Measurements from ENCODE around the gene ZC2HC1B. TPM values are rescaled to one million over a fixed set of nuclear protein-coding genes. Genes with fewer than 3 reads are reported as not detected.

ZC2HC1B gene
- total RNA-seq, 1 experiment from 2014 or later: not detected

DNA sequence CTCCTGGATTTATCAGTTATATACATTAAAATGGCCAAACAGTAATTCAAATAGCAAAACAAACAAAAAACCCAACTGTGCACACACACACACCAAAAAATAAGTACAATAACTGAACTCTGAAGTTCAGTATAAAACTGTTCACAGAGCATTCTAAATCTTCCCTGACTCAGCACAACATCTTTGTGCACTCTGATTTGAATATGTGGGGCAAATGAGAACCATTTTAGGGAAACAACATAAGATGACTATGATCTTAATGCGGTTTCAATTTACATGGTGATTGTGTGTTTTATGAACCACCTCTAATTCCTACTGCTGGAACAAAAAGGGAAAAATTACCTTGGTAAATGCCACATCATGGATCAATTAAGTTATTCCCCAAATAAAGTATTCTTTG is 102.0 kb downstream of the ZC2HC1B start:
- no peak overlapping the region for H2AFZ ChIP-seq (ENCODE audit: low read depth, low read length, poor library complexity, severe bottlenecking)
- H3K4me3 ChIP-seq (replicated peaks in 1 of 2; ENCODE audit: low read depth in 1 of 2, low read length in 2 of 2): no peak overlapping the region
- no peaks in the 10 kb centered on the region for H3K4me1 ChIP-seq (ENCODE audit: control insufficient read depth in 1 of 2, insufficient read depth in 2 of 2, low read length in 2 of 2)
- no peak overlapping the region for H3K27ac ChIP-seq (ENCODE audit: low read depth, low read length)
- no TSS peak for BruUV-seq (replicated peaks)
- no peak overlapping the region for H3K4me2 ChIP-seq (ENCODE audit: low read length)
- POLR2A ChIA-PET: no interaction called here
- H3K36me3 ChIP-seq (ENCODE audit: control insufficient read depth in 1 of 2, insufficient read depth in 2 of 2, low read length in 2 of 2): no peaks in the 10 kb centered on the region
- no peaks in the 10 kb centered on the region for H4K20me1 ChIP-seq (ENCODE audit: insufficient read depth)
- H3K9me3 ChIP-seq (ENCODE audit: control insufficient read depth in 1 of 2, insufficient read depth in 1 of 2, low read depth in 1 of 2, low read length in 2 of 2): no peaks in the 10 kb centered on the region
- no peaks in the 10 kb centered on the region for H3K9me2 ChIP-seq (ENCODE audit: insufficient read depth)
- intact Hi-C loops (cut with micrococcal nuclease): no loop called here
- no peak overlapping the region for H3K9ac ChIP-seq (ENCODE audit: low read length)
- TF ChIP-seq SRF (IDR thresholded peaks at IDR 0.05; ENCODE audit: low read depth): no peak
- no peak for TF ChIP-seq TCF7L2 (IDR thresholded peaks at IDR 0.05; ENCODE audit: borderline replicate concordance, extremely low read depth, insufficient read depth, insufficient read length)
- no peak for TF ChIP-seq YY1 (IDR thresholded peaks at IDR 0.05; ENCODE audit: extremely low read depth, insufficient replicate concordance, low read depth, low read length)
- TF ChIP-seq, protein P1, sequence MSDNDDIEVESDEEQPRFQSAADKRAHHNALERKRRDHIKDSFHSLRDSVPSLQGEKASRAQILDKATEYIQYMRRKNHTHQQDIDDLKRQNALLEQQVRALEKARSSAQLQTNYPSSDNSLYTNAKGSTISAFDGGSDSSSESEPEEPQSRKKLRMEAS (IDR thresholded peaks at IDR 0.05): no peak
- TF ChIP-seq, protein P2, sequence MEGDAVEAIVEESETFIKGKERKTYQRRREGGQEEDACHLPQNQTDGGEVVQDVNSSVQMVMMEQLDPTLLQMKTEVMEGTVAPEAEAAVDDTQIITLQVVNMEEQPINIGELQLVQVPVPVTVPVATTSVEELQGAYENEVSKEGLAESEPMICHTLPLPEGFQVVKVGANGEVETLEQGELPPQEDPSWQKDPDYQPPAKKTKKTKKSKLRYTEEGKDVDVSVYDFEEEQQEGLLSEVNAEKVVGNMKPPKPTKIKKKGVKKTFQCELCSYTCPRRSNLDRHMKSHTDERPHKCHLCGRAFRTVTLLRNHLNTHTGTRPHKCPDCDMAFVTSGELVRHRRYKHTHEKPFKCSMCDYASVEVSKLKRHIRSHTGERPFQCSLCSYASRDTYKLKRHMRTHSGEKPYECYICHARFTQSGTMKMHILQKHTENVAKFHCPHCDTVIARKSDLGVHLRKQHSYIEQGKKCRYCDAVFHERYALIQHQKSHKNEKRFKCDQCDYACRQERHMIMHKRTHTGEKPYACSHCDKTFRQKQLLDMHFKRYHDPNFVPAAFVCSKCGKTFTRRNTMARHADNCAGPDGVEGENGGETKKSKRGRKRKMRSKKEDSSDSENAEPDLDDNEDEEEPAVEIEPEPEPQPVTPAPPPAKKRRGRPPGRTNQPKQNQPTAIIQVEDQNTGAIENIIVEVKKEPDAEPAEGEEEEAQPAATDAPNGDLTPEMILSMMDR (IDR thresholded peaks at IDR 0.05 in 2 of 3, conservative IDR thresholded peaks at IDR 0.05 in 1 of 3; ENCODE audit: borderline replicate concordance in 1 of 3, insufficient read depth in 1 of 3, low read depth in 2 of 3, low read length in 2 of 3): no peak
- TF ChIP-seq, protein P3, sequence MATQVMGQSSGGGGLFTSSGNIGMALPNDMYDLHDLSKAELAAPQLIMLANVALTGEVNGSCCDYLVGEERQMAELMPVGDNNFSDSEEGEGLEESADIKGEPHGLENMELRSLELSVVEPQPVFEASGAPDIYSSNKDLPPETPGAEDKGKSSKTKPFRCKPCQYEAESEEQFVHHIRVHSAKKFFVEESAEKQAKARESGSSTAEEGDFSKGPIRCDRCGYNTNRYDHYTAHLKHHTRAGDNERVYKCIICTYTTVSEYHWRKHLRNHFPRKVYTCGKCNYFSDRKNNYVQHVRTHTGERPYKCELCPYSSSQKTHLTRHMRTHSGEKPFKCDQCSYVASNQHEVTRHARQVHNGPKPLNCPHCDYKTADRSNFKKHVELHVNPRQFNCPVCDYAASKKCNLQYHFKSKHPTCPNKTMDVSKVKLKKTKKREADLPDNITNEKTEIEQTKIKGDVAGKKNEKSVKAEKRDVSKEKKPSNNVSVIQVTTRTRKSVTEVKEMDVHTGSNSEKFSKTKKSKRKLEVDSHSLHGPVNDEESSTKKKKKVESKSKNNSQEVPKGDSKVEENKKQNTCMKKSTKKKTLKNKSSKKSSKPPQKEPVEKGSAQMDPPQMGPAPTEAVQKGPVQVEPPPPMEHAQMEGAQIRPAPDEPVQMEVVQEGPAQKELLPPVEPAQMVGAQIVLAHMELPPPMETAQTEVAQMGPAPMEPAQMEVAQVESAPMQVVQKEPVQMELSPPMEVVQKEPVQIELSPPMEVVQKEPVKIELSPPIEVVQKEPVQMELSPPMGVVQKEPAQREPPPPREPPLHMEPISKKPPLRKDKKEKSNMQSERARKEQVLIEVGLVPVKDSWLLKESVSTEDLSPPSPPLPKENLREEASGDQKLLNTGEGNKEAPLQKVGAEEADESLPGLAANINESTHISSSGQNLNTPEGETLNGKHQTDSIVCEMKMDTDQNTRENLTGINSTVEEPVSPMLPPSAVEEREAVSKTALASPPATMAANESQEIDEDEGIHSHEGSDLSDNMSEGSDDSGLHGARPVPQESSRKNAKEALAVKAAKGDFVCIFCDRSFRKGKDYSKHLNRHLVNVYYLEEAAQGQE (IDR thresholded peaks at IDR 0.05; ENCODE audit: low read depth): no peak
- TF ChIP-seq CBX3 (IDR thresholded peaks at IDR 0.05; ENCODE audit: low read depth): no peak
- TF ChIP-seq, protein P4, sequence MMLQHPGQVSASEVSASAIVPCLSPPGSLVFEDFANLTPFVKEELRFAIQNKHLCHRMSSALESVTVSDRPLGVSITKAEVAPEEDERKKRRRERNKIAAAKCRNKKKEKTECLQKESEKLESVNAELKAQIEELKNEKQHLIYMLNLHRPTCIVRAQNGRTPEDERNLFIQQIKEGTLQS (IDR thresholded peaks at IDR 0.05): no peak
- TF ChIP-seq, protein P5, sequence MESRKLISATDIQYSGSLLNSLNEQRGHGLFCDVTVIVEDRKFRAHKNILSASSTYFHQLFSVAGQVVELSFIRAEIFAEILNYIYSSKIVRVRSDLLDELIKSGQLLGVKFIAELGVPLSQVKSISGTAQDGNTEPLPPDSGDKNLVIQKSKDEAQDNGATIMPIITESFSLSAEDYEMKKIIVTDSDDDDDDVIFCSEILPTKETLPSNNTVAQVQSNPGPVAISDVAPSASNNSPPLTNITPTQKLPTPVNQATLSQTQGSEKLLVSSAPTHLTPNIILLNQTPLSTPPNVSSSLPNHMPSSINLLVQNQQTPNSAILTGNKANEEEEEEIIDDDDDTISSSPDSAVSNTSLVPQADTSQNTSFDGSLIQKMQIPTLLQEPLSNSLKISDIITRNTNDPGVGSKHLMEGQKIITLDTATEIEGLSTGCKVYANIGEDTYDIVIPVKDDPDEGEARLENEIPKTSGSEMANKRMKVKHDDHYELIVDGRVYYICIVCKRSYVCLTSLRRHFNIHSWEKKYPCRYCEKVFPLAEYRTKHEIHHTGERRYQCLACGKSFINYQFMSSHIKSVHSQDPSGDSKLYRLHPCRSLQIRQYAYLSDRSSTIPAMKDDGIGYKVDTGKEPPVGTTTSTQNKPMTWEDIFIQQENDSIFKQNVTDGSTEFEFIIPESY (IDR thresholded peaks at IDR 0.05; ENCODE audit: extremely low read depth, insufficient replicate concordance, low read length): no peak
- no peak for TF ChIP-seq ELF1 (IDR thresholded peaks at IDR 0.05; ENCODE audit: borderline replicate concordance, low read depth)
- ATAC-seq: no peak
- no peaks in the 10 kb centered on the region for H3K27me3 ChIP-seq (ENCODE audit: insufficient read depth, low read length)
- RAD21 ChIA-PET (ENCODE audit: low non-redundant PET in 1 of 2, low total read pairs in 2 of 2, uncharacterized antibody in 2 of 2, unreplicated experiment in 2 of 2): no interaction called here
- no peak for DNase-seq (ENCODE audit: low read depth, low spot score)
- CTCF ChIA-PET: no interaction called here
- H3K79me2 ChIP-seq (ENCODE audit: insufficient read depth, low read length): no peaks in the 10 kb centered on the region
